GM21390 (cell line): ENCODE data around the gene RGS19.

ENCODE experiments used
- ATAC-seq: cut with Tn5 transposase; IDR thresholded peaks from one replicate; pipeline ENCODE4 v1.9.1; 2021; ENCODE audit not compliant: unreplicated experiment

The RGS19 gene

DNA sequence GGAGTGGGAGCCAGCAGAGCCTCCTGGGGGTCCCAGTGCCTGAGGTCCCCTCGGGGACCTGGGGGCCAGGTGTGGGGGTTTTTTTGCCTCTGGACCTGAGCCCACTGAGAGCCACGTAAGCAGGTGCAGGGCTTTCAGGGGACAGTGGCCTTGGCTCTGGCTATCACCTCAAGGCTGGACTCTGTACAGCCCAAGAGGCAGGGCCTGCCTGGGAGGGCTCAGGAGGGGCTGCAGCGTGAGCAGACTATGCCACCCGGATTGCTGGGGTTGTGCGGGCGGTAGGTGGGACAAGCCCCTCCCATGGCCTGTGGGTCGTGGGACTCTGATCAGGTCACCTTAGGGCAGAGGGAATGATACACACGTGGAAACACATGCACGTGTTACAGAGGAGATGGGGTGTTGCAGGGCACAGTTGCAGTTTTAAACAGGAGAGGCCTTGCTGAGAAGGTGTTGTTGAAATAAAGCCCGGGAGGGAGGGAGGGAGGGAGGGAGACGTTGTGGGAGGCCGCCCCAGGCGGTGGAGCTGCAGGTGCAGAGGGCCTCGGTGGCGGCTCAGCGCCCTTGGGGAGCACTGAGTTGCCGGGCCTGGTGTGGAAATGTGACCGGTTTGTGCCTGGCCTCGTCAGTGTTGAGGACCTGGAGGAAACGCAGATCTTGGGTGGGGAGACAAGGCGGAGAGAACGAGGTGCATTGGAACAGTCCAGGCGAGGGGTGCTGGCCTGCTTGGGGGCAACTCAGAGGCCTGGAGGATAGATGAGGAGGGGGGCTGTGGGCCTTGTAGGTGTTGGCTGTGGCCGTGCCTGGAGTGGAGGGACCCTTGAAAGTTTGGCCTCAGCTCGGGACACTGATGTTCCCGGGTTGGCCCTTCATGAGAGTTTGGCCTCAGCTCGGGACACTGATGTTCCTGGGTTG is 14.0 kb downstream of the RGS19 start:
- no peak for ATAC-seq

DNA sequence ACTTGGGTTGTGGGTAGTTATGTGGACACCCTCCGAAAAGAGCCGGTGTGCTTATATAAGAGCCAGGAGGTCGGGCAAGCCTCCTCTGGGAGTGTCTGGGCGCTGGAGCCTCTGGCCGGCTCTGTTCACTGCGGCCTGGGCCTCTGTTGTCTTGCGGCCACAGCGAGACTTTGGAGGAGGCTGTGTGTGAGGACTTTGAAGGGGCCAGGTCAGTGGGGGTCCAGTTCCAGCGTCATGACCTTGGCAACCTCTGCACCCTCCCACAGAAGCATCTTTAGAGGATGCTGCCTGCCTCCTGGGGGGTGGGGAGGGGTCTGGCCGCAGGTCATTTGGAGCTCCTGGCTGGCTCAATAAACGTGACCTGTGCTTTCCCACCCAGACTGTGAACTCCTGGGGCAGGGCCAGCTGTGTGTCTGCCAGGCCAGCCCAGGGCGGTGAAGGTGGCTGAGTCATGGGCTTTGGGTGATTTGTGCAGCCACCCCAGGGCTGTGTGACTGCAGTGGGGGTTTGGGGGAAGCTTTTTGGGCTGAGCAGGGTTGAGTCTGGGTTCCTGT is 15.1 kb downstream of the RGS19 start:
- no peak for ATAC-seq

DNA sequence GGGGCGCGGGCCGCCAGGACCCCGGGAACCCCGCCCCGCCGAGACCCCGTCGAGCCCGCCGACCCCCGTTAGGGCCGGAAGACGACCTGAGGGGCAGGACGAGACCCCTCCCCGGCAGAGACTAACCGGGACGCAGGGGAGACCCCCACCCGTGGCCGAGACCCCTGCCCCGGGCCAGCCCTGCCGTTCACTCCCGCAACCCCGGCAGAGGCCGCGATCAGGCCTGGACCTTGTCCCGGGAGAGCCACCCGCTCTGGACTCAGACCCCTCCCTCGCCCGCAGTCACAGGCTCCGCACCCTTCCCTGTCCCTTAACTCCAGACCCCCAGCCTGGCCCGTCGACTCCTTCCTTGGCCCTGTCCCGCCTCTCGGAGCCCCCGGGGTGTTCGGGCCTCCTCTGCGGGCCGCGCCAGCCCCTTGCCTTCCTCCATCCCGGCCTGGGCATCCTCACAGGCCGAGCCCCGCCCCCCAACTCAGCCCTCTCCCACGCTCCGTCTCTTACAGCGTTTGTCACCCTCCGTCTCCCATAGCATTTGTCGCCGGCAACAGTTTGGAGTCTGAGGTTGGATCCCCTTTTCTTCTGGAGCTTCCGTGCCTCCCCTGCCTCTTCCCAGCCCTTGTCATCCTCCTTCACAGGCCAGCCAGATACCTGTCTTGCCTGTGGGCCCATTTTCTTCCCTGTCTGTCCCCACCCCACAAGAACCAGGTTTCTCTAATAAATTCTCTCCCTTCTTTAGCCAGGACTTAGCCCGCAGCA is 15.8 kb downstream of the RGS19 start:
- ATAC-seq = no peak

DNA sequence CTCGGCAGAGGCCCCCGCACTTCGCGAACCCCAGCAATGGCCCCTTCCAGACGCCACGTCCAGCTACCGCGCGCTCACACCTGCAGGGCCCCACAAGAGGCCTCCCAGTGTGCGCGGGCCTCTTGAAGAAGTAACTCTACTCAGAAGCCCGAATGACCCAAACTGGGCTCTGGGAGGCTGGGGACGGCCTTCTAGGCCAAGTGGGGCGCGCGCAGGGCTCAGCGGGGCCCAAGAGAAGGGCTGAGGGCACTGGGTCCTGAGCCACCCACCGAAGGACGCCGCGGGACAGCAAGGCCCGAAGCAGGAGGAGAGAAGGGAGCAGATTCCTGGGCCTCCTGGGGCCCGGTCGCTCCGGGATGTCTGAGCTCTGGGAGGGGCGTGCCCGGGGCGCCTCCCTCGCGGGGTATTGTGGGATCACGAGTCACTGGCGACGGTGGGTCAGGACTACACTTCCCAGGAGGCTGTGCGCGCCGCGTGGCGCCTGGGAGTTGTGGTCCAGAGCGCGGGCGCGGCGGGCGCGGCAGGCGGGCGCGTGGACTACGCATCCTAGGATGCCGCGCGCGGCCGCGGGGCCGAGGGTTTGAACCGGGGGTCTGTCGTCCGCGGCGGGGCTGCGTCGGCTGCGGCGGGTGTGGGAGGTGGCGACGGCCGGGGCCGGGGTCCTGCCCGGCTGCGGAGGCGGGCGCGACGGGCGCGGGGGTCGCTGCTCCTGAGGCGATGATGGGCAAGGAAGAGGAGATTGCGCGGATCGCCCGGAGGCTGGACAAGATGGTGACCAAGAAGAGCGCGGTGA is 16.5 kb downstream of the RGS19 start, which contains the start of gene TCEA2:
Gene TCEA2, plus strand, starts transcription at position 603 of the 793 bp plus-strand sequence. Its CDS starts 115 bp downstream, at position 718.
- peak; percentile 72 for ATAC-seq

DNA sequence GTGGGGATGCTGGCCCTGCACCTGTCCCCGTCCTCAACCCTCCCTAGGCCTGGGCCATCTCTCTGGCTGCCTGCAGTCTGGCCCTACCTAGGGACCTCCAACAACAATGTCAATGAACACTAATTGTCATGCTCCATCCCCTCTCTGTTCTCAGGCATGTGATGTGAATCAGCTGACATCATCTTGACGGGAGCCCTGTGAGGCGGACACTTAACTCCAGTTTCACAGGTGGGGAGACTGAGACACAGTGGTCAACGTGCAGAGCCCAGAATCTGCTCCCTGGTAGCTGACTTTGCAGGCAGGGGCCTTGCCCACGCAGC is 17.1 kb downstream of the RGS19 start:
- ATAC-seq = no peak

DNA sequence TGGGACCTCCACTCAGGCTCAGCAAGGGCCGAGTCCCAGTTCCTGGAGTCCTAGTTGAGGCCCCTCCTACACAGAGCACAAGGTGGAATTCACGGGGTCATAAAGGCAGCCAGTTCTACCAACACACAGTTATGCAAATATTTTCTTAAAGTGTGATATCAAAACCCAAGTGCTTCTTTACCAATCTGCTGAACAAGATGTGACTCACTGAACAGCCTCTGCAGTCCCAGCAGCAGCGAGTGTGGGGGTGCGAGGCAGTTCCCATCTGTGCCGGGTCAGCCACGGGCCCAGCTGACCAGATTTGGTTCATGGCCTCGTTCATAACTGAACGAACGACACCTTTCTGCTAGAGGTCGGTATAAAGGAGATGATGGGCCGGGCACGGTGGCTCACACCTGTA is 20.8 kb downstream of the RGS19 start:
- no peak for ATAC-seq

DNA sequence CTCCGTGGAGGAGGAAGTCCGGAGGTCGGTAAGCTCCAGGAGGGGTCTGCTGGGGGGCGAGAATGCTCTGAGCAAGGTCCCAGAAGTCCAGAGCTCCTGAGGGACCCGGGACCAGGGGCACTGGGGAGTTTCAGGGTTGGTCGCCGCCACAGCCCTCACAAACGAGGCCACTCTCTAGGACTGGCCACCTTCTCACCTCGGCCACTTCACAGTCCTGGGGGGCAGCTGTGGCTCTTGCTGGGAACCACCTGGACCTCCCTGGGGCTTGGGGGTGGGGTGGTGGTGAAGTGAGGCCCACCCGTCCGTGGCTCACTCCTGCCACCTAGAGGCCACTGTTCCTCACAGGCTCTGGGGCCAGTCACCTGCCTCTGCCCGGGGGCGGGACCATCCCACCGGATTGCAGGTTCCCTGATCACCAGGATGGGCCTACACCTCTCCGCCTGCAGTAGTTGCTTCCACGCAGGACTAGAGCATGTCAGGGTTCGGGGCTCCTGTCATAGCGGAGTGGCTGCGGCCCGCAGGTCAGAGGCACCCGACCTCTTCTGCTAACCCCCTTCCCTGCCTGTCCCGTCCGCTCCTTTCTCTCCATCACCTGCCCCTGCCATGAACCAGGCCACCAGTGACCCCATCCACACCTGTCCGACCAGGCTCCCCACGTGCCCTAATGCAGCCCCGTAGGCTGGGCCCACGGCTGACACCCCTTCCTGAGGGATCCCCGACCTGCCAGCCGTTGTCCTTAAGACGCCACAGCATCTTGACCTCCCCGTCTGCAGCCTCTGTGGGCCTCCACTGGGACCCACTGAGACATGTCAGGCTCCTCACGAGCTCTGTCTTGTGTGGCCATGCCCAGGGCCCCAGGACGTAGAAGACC is 21.5 kb downstream of the RGS19 start:
- ATAC-seq = no peak

DNA sequence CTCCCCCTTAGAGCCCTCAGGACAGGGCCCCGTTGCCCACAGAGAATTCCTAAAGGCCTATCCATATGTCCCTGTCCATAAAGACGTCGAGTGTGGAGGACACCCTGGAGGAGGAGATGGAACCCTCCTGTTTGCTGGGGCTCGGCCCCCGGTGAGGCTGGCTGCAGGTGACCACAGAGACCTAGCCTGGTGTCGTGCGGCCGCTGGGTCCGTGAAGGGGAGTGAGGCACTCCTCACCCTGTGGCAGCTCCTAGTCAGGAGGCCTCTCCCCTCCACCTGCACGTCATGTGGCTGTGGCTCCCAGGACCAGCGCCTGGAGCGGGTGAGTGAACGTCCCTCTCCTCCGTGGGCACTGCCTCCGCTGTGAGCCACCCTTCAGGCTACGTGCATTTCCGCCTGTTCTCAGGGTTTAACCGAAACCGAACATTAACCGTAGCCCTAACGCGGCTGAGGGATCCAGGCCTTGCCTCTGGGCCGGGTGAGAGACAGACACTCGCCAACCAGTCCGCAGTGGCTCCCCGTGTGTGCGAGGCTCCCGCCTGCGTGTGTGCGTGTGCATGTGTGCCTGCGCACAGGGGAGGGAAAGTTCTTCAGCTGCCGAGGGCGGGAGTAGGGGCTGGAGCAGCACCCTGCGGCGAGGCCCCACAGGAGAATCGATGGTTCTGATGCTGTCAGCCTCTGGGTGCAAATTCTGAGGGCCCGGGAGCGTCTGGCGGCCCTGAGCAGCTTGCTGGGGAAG is 22.3 kb downstream of the RGS19 start:
- ATAC-seq = no peak

DNA sequence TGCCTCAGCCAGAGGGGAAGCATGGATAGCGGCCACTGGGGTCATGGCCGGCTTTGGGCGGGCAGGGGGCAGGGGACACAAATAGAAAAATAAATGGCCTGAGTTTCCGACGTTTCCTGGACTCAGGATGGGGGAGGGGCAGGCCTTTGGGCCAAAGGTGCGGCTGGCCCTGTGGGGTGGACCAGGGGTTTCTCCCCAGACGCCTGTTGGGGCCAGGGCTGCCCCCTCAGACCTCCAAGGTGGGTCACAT is 22.8 kb downstream of the RGS19 start:
- ATAC-seq = no peak

DNA sequence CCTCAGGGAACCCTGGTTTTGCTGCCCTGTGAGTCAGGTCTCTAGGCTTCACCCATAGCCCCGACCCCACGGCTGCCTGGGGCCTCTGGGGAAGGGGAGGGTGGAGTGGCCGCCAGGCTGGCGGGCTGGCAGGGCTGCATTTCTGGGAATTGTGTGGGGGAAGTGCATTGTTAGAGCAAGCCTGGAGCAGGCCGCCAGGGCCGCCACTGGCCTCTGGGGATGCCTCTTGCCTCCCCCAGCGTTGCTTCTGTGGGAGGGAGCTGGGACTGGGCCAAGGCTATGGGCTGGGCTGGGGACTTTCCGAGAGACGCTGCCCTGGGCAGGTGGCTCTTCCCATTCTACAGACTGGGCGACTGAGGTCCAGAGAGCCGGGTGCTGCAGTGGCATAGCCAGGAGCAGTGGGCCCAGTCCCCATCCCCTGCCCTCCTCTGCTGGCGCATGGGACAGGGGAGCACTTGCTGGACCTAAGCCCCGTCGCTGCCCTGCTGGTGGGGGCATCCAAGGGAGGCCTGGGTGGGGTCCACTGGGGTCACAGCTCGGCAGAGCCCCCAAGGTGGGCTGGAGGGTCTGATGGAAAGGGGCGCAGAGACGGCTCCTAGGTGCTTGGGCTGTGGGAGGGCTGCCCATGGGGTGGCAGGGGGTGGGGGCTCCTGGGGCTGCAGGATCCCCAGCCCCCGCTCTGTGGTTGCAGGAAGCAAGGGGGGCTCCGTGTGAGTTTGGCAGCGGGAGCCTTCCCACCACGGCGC is 23.3 kb downstream of the RGS19 start:
- no peak for ATAC-seq

DNA sequence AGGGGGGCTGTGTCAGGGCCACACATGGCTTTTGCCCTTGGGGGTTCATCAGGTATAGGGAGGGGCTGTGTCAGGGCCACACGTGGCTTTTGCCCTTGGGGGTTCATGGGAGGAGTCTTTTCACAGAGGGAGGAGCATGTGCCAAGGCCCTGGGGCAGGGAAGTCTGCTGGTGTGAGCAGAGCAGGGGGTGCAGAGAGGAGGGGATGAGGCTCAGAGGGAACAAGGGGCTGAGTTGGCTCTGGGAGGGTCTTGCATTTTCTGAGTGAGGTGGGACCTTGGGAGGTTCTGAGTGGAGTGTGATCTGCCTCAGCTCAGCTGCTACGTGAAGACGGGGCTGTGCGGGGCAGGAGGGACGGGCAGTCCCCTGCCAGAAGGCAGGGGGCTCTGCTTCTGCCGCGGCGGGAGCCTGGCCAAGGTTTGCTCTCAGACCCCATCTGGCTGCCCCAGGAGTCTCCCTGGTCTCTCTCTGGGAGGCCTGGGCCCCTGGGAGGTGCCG is 23.9 kb downstream of the RGS19 start:
- no peak for ATAC-seq

DNA sequence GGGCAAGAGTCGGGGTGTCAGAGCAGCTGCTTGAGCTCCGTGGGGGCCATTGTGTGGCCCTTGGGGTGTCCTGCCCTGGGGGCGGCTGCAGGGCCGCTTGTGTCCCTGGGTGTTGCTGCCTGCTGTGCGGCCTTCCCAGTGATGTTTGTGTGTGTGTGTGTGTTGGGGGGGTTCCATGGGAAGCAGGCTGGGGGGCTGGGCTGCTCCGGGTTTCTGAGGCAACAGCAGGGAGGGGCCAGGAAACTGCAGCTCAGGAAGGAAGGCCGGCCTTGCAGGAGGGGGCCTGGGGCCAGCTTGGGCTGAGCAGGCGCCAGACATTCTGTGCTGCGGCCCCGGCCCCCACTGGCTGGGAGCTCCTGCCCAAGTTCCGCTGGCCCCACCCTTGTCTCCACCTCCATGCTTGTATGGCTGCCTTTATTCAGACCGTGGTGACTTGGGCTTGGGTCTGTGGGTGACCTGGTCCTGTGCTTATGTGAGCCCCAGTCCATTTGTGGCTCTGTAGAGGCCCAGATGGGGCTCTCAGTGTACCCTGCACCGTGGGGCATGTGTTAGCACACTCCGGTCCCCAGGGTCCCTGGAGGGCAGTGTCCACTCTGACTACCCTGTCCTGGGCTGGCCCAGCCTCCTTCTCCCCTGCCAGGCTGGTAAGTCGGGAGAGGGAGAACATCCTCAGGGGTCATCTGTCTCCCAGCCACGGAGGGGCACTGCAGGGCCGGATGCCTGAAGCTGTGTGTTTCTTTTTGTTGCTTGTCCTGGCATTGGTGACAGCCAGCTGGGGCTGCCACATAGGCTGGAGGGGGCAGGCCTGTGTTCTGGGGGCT is 25.3 kb downstream of the RGS19 start:
- ATAC-seq = no peak

DNA sequence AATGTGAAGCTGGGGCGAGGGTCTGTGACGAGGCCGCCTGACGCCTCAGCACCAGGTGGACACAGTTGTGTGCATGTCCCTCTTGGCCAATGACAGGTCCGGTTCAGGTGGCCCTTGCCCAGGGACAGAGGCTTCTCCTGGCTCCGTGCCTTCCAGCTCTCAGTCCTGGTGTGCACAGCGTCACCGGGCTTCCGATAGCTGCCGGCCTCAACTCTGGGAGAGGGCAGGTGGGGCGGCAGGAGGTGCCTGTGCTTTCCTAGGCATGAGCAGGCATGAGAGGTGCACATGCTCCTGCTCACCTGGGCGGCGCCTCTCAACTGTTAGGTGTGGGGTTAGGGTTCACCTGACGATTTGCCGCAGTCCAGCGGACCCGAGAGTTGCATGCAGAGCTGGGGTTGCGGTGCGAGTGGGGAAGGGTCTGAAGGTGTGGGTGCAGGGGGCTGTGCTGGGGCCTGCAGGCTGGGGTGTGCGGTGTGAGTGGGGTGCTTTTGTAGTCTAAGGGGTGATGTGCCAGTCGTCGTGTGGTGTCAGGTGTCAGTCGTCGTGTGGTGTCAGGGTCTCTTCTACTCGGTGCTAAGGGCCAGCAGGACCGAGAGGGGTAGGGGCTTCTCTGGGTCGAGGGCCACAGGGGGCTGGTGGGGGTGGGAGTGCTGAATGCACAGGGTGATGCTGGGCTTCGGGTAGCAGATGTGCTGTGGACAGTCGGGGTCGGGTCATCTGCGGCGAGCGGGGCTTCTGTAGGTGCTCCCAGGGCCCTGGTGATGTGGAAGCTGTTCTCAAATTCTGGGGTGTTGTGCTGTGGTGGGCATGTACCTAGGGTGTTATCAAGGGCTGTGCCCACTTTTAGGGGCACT is 26.1 kb downstream of the RGS19 start:
- ATAC-seq = no peak

DNA sequence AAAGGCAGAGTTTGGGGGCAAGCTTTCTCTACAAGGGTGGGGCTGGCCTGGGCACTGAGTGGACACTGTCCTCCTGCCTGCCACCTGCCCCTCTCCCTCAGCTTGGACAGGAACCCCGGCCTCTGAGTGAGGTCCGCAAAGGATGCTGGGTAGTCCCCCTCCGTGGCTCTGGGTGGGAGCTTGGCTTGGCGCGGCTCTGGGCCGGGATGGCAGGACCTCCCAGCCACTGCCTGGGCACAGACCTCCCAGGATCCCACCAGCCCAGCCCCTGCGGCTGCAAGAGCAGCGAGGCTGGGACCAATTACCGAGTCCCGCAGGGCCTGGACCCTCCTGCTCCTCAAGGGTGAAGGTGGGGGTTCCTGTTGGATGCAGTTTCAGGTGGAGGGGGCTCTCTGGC is 27.0 kb downstream of the RGS19 start:
- ATAC-seq = no peak

DNA sequence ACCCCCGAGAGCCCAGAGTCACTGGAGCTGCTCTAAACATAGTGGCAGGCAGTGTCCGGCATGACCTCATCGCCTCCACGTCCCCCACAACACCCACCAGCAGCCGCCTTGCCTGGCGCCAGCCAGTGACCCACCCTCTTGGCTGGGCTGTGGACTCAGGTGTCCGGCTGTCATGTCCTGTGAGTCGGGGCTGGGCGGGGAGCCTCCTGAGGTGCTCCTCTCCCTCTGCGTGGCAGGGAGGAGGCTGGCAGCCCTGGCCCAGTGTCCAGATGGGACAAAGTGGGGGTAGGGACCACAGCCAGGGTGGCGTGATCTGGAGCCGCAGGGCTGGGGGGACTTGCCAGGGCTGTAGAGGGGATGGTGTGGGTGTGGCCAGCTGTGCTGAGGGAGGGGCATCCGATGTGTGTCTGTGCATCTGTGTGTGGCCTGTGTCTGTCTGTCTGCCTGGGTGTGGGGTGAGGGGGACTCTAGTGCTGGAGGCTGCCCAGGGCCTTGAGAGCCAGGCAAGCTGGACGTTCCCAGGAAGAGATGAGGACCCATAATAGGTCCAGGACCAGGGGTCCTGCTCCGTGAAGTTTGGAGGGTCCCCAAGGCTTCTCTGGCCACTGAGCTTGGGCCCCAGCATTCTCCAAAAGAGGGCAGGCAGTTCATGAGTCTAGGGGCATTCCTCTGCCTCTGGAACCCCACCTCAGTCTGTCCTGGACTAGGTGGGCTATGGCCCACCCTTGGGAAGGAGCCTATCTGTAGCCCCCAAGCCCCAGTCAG is 27.6 kb downstream of the RGS19 start:
- ATAC-seq = no peak

DNA sequence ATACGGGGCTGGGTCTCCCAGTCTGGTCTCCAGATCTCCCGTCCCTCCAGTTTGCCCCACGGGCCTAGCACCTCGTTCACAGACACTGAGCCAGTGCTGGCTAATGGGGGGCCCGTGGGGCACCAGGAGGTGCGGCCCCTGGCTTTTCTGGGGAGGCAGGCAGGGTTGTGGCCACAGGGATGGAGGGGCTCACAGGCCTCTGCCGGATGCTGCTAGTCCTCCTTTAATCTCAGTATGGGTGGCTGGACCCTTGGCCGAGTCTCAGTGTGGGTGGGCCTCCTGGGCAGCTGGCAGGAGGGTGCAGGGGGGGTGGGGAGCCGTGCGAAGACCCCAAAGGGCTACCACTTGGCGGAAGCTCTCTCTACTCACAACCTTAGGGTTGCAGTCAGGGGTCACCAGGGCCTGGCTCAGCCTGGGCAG is 28.3 kb downstream of the RGS19 start:
- ATAC-seq = no peak
